Activated T-cell treated with anti-CD3 and anti-CD28 coated beads for 24 hours (primary cell): ENCODE measurements around the gene TAPBP.
A peak's percentile ranks its signal among the peaks of the same experiment; 100 is the strongest.
"Not testable (repeated sequence)": the region's sequence is repeated elsewhere in the genome, so short reads cannot be mapped to it uniquely, and the experiment has no call there.

Experiments used
- DNase-seq: peaks from one replicate; pipeline ENCODE4 v3.0.0-alpha.2; 2020; ENCODE audit warnings: low read depth

The TAPBP gene

GRCh38 chr6:33296797-33297405, 17.0 kb downstream of the TAPBP start:
- DNase-seq, result no peak

- DNase-seq, result no peak
These were observed 18.1 kb downstream of the TAPBP start for GRCh38 chr6:33295621-33296369.

GRCh38 chr6:33294086-33294823, 19.6 kb downstream of the TAPBP start:
- no peak for DNase-seq

- no peak for DNase-seq
These were observed 20.7 kb downstream of the TAPBP start for GRCh38 chr6:33292996-33293682.

GRCh38 chr6:33290459-33290858, 23.4 kb downstream of the TAPBP start:
- DNase-seq, result no peak

- DNase-seq, result no peak
These were observed 24.0 kb downstream of the TAPBP start for GRCh38 chr6:33289784-33290315.

GRCh38 chr6:33288921-33289783, 24.7 kb downstream of the TAPBP start, which contains the start of the genes PFDN6 and WDR46:
PFDN6 (plus strand) TSS chr6:33289601; CDS start chr6:33289857, 256 bp downstream.
WDR46 (minus strand) TSS chr6:33289239; CDS start chr6:33289170, 69 bp downstream.
- DNase-seq, result peak; percentile 75

GRCh38 chr6:33288141-33288920, 25.5 kb downstream of the TAPBP start:
- DNase-seq, result no peak

GRCh38 chr6:33286946-33287914, 26.6 kb downstream of the TAPBP start:
- no peak for DNase-seq

GRCh38 chr6:33285214-33285613, 28.7 kb downstream of the TAPBP start:
- not testable (repeated sequence) for DNase-seq

- DNase-seq, result no peak
These were observed 33.3 kb downstream of the TAPBP start for GRCh38 chr6:33280539-33280938.

- no peak for DNase-seq
These were observed 33.8 kb downstream of the TAPBP start for GRCh38 chr6:33279971-33280511.

GRCh38 chr6:33279257-33279695, 34.6 kb downstream of the TAPBP start:
- DNase-seq, result no peak

GRCh38 chr6:33278810-33279209, 35.1 kb downstream of the TAPBP start:
- DNase-seq, result no peak

GRCh38 chr6:33278392-33278741, 35.5 kb downstream of the TAPBP start:
- DNase-seq, result no peak

- DNase-seq, result no peak
These were observed 36.1 kb downstream of the TAPBP start for GRCh38 chr6:33277663-33278391.

- DNase-seq, result peak; percentile 74
These were observed 36.8 kb downstream of the TAPBP start, which contains the start of gene B3GALT4 for GRCh38 chr6:33276864-33277662. B3GALT4 (plus strand) TSS chr6:33277123; CDS start chr6:33277420, 297 bp downstream.
